ENCODE data around the gene SYCP2L.

- no peak for TF ChIP-seq CTCF (IDR thresholded peaks at IDR 0.05)
- TF ChIP-seq POLR2A (IDR thresholded peaks at IDR 0.05) = no peak
- TF ChIP-seq POLR2AphosphoS5 (IDR thresholded peaks at IDR 0.05) = no peak
Measured at GRCh38 chr6:10981409-10981808, 94.6 kb downstream of the SYCP2L start.
